Measurements from ENCODE around the gene AMBRA1.

Gene AMBRA1

DNA sequence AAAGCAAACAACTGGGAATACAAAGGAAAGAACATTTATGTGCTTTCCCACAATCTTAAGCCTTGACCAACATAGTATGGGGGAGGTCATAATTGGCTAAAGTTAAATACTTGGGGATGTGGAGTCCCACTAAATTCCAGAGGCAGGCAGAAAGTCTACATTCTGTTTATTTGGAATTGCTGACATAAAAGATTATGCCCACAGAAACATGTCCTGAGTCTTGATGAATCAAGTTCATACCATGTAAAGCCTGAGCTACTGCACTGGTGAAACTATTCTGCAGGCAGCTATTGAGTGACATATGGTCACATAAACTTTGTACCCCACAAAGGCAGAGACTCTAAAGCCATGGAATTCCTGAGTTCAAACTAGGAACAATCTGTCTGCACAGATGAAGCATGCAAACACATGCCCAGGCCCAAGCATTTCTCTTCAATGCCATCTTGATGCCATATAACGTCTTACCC is 132.3 kb downstream of the AMBRA1 start:
- Histone ChIP-seq H3K4me1 (ENCODE audit: insufficient read depth, poor library complexity, severe bottlenecking) (peaks cover 10% of the 10 kb centered on the region), H3K36me3 (ENCODE audit: low read depth) (no peaks in the 10 kb centered on the region), H3K4me3 (ENCODE audit: severe bottlenecking) (no peak overlapping the region), H3K27ac (ENCODE audit: poor library complexity, severe bottlenecking) (no peak overlapping the region), H3K27me3 (ENCODE audit: insufficient read depth, poor library complexity, severe bottlenecking) (no peaks in the 10 kb centered on the region), H3K9me3 (ENCODE audit: severe bottlenecking) (no peaks in the 10 kb centered on the region)
- DNase-seq (ENCODE audit: low spot score) = no peak
- no peak for ATAC-seq (ENCODE audit: low read depth)
- TF ChIP-seq, protein P1, sequence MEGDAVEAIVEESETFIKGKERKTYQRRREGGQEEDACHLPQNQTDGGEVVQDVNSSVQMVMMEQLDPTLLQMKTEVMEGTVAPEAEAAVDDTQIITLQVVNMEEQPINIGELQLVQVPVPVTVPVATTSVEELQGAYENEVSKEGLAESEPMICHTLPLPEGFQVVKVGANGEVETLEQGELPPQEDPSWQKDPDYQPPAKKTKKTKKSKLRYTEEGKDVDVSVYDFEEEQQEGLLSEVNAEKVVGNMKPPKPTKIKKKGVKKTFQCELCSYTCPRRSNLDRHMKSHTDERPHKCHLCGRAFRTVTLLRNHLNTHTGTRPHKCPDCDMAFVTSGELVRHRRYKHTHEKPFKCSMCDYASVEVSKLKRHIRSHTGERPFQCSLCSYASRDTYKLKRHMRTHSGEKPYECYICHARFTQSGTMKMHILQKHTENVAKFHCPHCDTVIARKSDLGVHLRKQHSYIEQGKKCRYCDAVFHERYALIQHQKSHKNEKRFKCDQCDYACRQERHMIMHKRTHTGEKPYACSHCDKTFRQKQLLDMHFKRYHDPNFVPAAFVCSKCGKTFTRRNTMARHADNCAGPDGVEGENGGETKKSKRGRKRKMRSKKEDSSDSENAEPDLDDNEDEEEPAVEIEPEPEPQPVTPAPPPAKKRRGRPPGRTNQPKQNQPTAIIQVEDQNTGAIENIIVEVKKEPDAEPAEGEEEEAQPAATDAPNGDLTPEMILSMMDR (IDR thresholded peaks at IDR 0.05; ENCODE audit: poor library complexity, severe bottlenecking) = no peak

DNA sequence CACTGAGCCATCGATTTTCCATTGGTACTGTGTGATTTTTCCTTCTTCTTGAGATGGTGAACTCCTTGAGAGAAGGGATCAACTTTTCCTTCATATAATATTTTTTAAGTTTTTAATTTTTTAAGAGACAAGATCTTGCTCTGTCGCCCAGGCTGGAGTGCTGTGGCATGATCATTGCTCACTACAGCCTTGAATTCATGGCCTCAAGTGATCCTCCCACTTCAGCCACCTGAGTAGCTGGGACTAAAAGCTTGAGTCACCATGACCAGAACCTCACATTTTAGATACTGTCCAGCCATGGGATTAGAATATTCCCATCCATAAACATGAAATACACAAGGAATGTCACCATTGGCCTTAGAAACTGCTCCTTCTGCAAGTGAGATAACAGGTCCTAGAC is 135.3 kb downstream of the AMBRA1 start:
- ATAC-seq (ENCODE audit: low read depth) = no peak

DNA sequence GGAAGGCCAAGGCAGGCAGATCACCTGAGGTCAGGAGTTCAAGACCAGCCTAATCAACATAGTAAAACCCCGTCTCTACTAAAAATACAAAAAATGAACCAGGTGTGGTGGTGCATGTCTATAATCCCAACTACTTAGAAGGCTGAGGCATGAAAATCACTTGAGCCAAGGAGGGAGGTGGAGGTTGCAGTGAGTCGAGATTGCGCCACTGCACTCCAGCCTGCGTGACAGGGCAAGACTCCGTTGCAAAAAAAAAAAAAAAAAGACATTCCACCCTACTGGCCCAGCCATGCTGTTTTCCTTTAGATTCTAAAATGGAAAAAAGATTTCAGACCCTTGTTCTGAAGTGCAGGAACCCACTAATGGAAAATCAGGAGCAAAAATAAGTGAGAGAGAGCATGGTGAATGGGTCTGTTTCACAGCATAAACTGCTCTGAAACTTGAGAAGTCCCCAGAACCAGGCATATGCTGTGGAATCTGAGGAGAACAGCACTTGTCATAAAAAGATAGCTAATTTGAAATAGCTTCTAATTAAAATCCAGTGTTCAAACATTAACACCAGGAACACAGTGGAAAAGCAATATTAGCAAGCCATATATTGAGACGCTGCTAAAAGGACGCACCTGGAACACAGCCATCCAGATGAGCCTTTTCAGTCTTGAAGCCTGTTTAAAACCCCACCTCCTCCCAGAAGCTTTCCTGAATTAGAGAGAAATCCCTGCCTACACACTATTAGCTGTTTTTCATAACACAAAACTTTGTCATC is 136.0 kb downstream of the AMBRA1 start:
- TF ChIP-seq, protein P1 (IDR thresholded peaks at IDR 0.05; ENCODE audit: poor library complexity, severe bottlenecking) = no peak
- ATAC-seq (ENCODE audit: low read depth) (no peak), DNase-seq (ENCODE audit: low spot score) (no peak)
- H3K4me1 ChIP-seq (ENCODE audit: insufficient read depth, poor library complexity, severe bottlenecking) = peaks cover 10% of the 10 kb centered on the region
- no peak overlapping the region for H3K27ac ChIP-seq (ENCODE audit: poor library complexity, severe bottlenecking)
- H3K4me3 ChIP-seq (ENCODE audit: severe bottlenecking) = no peak overlapping the region
- no peaks in the 10 kb centered on the region for H3K9me3 ChIP-seq (ENCODE audit: severe bottlenecking)
- no peaks in the 10 kb centered on the region for H3K36me3 ChIP-seq (ENCODE audit: low read depth)
- no peaks in the 10 kb centered on the region for H3K27me3 ChIP-seq (ENCODE audit: insufficient read depth, poor library complexity, severe bottlenecking)

More for the DNA sequence above, 135.3 kb downstream of the AMBRA1 start:
- no peaks in the 10 kb centered on the region for H3K9me3 ChIP-seq (ENCODE audit: severe bottlenecking)
- DNase-seq (ENCODE audit: low spot score) = no peak
- TF ChIP-seq, protein P1 (IDR thresholded peaks at IDR 0.05; ENCODE audit: poor library complexity, severe bottlenecking) = no peak
- H3K4me3 ChIP-seq (ENCODE audit: severe bottlenecking) = no peak overlapping the region
- H3K27me3 ChIP-seq (ENCODE audit: insufficient read depth, poor library complexity, severe bottlenecking) = no peaks in the 10 kb centered on the region
- H3K27ac ChIP-seq (ENCODE audit: poor library complexity, severe bottlenecking) = no peak overlapping the region
- H3K4me1 ChIP-seq (ENCODE audit: insufficient read depth, poor library complexity, severe bottlenecking) = peaks cover 10% of the 10 kb centered on the region
- no peaks in the 10 kb centered on the region for H3K36me3 ChIP-seq (ENCODE audit: low read depth)

DNA sequence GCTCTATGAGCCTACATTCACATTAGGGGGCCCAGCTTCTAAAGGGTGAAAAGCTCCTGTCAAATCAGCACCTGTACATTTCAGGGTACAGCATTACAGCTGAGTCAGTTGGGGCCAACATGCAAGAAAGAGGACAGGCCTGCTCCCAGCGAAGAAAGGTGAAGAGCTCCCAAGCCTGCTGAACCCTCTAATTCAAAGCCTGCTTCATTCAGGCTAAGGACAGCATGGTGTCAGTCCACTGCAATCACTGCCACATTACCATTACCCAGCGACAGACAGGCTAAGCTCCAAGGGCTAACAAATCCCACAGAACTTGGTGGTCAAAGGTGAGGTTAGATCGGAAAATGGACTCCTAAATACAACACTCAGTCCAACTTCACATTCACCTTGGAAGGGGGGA is 136.8 kb downstream of the AMBRA1 start:
- ATAC-seq (ENCODE audit: low read depth) = no peak
- H3K4me3 ChIP-seq (ENCODE audit: severe bottlenecking) = no peak overlapping the region
- H3K27me3 ChIP-seq (ENCODE audit: insufficient read depth, poor library complexity, severe bottlenecking) = no peaks in the 10 kb centered on the region
- no peaks in the 10 kb centered on the region for H3K9me3 ChIP-seq (ENCODE audit: severe bottlenecking)
- no peak for DNase-seq (ENCODE audit: low spot score)
- no peaks in the 10 kb centered on the region for H3K36me3 ChIP-seq (ENCODE audit: low read depth)
- peaks cover 10% of the 10 kb centered on the region for H3K4me1 ChIP-seq (ENCODE audit: insufficient read depth, poor library complexity, severe bottlenecking)
- TF ChIP-seq, protein P1 (IDR thresholded peaks at IDR 0.05; ENCODE audit: poor library complexity, severe bottlenecking) = no peak
- no peak overlapping the region for H3K27ac ChIP-seq (ENCODE audit: poor library complexity, severe bottlenecking)
